Iris pigment epithelial cell (primary cell): Measurements from ENCODE around the gene CFAP45.

Experiments
- DNase-seq: peaks from one replicate; pipeline ENCODE4 v3.0.0-alpha.2; 2011; ENCODE audit warnings: low read depth

The CFAP45 gene

GRCh38 chr1:159851407-159851806, 48.6 kb downstream of the CFAP45 start:
- peak; percentile 20 for DNase-seq

- DNase-seq: peak; percentile 58
Observed at GRCh38 chr1:159849626-159850366, 50.2 kb downstream of the CFAP45 start.

GRCh38 chr1:159848326-159848725, 51.6 kb downstream of the CFAP45 start:
- no peak for DNase-seq

DNA sequence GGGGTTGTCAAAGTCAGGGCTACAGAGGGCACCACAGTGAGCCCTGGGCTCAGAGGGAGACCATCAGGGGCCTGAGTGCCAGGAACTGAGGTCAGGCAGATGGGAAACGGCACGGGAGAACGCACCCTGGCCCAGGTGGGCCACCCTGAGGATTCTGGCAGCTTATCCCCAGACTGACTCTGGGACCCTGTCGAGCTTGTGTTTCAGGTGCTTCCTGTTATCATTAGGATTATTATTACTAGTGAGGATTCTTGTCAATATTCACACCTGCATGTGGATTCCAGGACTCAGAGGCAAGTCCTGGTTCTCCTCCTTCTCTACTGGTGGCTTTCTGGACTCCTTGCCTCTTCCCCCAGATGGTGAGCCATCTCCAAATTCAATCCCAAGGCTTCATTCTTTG, 52.7 kb downstream of the CFAP45 start:
- DNase-seq: no peak

DNA sequence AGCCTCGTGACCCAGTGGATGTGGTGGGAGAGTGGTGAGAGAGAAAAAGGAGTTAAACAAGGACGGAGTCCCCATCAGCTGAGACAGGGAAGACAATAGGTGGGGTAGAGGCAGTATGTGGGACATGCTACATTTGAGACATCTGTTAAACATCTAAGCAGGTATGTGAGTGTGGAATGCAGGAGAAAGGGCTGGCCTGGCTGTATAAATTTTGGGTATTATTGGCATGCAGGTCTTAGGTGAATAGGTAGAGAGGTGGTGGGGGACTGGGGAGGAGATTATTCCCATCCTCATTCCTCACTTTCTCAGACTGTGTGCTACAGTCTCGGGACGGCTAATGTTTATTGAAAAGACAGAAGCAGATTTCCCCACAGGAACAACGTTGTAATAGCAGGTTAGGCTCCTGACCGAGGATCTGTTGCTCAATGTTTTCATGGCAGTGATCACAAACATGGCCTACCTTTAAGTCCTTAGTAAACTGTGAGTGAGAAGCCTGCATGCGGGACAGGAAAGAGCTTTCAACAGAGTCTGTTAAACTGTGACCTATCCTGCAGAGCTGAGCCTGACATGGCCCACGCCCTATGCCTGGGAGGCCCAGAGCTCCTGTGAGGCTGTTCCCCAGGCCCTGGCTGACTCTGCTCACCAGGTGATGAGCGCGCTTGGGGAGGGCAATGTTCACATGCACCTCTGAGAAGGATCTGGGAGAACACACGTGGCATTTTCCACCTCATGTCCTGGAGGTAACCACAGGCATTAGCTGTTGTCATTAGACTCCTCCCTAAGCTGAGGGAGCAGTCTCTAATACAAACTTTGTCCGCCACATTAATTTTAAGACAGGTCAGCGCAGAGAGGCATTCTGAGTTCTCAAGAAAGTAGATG, 54.0 kb downstream of the CFAP45 start:
- DNase-seq: peak; percentile 61

DNA sequence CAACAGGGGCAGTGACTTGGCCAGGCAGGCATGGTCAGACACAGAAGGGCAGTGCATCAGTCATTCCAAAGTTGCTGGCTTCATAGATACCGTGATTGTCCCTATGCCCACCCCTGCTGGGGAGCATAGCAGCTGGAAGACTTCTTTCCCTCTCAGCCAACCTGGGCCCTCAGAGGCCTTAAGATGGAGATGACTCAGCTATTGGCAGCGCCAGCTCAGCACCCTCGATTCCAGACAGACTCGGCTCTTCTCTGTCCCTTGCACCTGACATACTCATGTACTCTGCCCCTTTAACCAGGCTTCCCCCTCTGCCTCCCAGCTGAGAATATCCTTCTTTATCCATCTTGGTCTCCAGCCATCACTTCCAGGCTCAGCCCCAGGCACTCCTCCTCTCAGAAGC, 56.5 kb downstream of the CFAP45 start:
- DNase-seq: no peak

- DNase-seq: no peak
Observed at GRCh38 chr1:159841749-159842148, 58.2 kb downstream of the CFAP45 start.

DNA sequence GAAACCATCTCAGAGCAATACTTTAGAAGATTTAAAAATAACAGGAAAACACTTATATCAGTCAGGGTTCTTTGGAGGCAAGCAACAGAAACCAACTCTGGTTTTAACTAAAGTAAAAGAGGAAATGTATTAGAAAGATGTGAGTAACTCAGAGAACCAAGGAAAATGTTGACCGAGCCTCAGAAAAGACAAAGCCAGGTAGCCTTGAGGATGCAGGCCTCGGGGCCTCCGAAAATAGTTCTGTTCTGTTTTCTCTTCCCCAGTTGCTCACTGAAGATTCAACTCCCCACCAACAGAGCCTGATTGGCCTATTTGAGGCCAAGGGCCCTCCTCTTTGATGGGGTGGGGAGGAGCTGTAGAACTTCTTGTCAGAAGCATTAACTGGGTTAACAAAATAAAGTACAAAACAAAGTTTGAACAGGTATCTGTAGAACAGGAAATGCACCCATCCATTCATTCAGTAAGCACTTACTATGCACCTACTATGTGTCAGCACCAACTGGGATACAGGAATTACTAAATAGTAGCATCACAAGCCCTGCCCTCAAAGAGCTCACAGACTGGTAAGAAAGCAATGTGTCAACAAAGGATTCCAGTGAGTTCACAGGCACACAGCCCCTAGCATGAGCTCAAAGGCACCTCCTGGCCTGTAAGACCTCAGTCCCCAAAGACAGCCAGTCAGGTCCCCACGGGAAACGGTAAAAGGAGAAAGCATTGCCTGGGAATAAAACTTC, 60.7 kb downstream of the CFAP45 start:
- no peak for DNase-seq

- DNase-seq: no peak
Observed at GRCh38 chr1:159838715-159839114, 61.2 kb downstream of the CFAP45 start.

DNA sequence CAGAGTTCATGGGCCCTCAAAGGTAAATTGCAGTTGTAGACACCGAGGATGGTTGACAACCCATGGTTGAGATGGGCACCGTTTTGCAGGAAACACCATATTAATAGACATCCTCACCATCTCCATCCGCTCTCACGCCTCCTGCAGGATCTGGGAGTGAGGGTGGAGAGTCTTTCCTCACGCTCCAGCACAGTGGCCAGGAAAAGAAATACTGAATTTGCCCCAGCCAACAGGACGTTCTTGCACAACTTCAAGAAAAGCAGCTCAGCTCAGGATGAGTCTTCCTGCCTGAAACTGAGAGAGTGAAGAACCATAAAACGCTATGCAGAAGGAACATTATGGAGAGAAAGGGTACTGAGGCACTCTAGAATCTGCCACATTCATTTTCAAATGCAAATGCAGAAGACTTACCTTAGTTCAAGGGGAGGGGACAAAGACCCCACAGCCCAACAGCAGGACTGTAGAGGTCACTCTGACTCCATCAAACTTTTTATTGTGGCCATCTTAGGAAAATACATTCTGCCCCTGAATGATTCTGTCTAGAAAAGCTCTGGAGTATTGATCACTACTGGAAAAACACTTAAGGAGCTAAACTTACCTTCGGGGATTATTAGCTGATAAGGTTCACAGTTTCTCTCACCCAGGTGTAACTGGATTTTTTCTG, 64.0 kb downstream of the CFAP45 start:
- no peak for DNase-seq

DNA sequence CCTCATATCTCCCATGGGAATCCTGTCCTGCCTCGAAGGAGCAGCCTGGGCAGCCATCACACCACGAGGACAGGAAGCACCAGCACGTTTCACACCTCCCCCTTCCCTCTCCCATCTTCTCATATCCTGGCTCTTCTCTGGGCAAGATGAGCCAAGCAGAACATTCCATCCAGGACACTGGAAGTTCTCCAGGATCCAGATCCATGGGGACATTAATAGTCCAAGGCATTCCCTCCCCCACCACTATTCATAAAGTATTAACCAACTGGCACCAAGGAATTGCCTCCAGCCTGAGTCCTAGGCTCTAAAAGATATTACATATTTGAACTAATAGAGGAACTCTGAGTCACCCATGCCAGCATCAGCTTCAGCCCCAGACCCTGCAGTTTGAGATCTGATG, 64.6 kb downstream of the CFAP45 start:
- DNase-seq: no peak

DNA sequence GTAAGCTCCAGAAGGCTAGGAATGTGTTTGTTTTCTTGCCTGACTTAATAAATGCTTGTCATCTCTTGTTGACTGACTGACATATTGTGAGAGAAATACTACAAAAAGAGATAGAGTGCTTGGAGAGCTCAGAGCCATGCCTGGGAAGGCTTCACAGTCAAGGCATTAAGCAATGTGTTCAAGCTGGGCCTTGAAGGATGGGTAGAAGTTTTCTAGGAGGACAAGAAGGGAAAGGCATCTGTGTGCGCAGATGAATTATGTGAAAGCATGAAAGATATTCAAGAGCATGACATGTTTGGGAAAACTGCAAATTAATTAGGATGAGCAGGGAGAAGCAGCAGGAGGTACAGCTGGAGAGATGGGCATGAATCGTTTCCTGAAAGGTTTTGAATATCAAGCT, 67.7 kb downstream of the CFAP45 start:
- DNase-seq: no peak

DNA sequence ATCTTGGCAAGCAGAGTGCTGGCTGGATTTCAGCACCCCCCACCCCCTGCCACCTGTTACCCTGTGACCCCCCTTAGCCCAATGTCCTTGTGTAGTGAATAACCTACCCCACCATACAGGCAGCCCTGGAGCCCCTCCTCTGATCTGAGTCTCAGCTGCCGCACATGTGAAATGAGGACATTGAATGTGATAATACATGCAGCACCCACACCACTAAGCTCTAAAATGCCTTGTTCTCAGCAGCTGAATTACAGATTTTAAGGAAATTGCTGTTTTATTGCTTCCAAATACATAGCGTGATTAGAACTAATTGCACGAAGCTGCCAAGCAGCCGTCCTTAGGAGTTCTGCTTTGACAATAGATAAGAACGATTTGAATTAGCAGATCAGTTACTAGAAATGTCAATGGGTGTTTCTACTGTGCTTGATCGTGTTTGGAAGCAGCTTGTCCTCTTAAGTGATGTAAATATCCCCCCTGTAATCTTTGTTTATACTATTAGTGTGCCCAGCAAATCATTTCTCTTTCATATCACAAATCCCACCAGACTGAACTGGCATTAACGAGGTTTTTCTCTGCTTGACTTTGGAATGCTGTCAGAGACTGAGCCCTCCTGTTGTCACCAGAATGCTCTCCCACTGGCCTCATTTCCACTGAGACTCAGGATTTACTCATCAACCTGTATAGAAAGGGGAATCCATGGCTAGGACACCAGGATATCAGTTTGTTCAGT, 68.4 kb downstream of the CFAP45 start:
- no peak for DNase-seq

DNA sequence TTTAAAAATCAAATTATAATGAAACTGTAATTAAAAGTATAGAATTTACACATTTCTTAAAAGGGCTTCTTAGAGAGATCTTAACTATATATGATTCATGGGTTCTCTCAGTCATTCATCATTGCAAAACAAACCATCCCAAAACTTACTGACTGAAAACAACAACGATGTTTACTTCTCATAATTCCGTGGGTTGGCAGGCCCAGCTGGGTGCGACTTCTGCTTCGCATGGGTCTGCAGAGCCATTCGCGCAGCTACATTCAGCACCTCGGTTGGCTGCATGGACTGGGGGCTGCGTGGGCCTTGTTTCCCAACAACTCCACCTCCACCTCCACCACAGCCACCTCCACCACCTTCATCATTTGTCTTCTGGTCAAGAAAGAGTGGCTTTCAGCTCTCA, 69.2 kb downstream of the CFAP45 start:
- no peak for DNase-seq

DNA sequence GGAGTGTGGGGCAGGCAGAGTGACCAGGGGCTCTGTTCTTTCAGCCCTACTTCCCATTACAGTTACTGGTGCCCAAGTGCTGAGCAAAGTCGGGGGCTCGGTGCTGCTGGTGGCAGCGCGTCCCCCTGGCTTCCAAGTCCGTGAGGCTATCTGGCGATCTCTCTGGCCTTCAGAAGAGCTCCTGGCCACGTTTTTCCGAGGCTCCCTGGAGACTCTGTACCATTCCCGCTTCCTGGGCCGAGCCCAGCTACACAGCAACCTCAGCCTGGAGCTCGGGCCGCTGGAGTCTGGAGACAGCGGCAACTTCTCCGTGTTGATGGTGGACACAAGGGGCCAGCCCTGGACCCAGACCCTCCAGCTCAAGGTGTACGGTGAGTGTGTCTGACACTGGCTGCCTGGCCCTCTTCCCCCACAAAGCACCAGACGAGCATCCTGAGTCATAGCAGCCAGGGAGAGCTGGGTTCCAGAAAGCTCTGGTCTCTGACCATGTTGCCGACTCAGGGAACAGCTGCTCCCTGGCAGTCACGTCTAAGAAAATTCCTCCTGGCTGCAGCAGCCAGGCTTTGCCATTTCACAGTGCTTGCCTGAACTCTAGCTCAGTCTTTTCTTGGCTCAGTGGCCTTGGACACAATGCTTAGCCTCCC, 70.0 kb downstream of the CFAP45 start:
- peak; percentile 82 for DNase-seq

DNA sequence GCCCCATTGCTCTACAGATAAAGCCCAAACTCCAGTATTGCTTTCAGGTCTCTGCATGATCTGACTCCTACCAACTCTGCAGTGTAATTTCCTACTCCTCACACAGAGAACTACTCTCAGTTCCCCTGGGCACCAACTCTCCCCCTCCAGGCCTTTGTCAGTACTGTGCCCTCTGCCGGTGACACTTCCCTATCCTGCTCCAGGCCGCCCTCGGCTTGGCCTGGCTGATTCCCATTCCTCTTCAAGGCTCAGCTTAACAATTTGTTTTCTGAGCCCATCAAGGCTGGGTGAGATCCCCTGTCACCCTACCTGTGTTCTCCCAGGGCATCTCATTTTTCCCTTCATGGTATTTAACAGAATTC, 70.7 kb downstream of the CFAP45 start:
- no peak for DNase-seq

GRCh38 chr1:159828581-159829272, 71.2 kb downstream of the CFAP45 start:
- DNase-seq: no peak

- no peak for DNase-seq
Observed at GRCh38 chr1:159828176-159828575, 71.8 kb downstream of the CFAP45 start.

DNA sequence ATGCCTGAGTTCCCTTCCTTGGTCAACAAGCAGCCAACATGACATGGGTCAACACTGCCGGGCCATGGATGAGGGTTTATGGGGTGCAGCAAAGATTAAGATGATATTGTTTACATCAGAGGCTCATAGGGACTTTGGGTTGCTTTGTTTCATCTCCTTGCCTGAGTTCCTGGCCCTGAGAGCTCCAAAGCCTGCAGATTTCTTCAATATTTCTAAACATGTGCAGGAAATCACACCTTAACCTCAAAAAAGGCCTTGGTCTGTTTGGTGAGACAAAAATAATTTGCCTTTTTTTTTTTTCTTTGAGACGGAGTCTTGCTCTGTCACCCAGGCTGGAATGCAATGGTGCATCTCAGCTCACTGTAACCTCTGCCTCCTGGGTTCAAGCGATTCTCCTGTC, 72.4 kb downstream of the CFAP45 start:
- no peak for DNase-seq

DNA sequence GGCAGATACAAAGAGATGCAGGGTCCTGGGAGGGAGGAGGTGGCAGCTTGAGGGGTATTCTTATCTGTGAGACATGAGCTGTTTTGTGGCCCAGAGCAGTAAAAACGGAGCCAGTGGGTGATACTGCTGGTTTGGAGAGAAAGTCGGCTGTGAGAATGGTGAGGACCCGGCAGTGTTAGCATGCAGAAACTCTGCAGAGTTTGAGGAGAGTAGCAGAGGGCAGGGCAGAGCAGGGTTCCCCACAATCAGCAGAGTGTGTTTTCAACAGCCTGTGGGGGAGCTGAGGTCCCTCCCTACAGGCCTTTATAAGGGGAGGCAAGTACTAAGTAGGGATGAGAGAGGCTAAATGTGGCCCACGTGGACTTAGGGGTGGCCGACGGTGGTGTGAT, 72.9 kb downstream of the CFAP45 start:
- DNase-seq: no peak
